Measurements from ENCODE around the gene EED.
"Not testable (repeated sequence)": the region's sequence is repeated elsewhere in the genome, so short reads cannot be mapped to it uniquely, and the experiment has no call there.

Gene EED

DNA sequence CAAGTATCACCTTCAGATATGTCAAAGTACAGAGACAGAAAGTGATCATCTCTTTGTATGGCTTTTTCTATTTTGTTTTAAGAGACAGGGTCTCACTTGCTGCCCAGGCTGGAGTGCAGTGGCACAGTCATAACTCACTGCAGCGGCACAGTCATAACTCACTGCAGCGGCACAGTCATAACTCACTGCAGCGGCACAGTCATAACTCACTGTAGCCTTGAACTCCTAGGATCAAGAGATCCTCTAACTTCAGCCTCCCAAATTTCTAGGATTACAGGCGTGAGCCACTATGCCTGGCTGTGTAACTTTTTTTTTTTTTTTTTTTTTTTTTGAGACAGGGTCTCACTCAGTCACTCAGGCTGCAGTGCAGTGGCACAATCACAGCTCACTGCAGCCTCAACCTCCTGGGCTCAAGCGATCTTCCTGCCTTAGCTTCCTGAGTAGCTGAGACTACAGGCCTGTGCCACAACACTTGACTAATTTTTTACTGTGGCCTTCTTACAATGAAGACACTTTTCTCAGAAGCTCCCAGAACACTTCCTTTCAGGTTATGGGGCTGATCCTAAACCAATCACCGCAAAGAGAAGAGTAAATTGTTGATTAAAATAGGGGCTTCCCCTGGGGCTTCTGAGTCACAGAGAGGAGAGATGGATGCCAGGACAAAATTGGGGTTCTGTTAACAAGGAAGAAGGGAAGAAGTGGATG is 48.5 kb downstream of the EED start:
- DNase-seq (ENCODE audit: low read depth, low spot score): no peak

DNA sequence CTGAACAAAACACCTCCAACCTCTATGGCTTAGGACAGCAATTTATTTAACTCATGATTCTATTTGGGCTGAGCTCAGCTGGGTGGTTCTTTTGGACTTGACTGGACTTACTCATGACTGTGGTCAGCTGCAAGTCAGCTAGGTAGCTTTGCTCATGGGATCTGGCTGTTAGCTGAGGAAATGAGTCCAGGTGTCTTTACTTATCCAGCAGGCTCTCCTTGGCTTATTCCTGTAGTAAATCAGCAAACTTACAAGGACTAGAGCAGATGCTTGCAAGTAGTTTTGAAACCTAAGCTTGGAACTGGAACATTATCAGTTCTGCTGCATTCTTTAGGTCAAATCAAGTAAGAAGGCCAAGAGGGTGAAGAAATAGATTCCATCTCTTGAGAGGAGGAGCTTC is 49.5 kb downstream of the EED start:
- no peak for DNase-seq (ENCODE audit: low read depth, low spot score)

DNA sequence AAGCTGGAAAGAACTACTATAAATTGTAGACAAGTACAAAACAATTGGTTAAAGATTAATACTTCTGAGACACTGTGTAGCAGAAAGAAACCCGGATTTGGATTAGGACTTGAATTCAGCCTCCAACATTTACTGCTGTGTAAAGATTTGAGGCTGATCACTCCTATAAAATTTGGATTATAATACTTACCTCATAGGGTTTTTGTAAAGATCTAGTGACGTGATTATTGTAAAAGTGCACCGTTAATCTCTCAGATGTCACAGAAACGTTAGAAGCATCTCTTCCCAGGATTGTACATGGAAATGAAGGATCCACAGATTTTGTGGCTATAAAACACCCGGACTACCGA is 57.2 kb downstream of the EED start:
- DNase-seq (ENCODE audit: low read depth, low spot score): no peak

DNA sequence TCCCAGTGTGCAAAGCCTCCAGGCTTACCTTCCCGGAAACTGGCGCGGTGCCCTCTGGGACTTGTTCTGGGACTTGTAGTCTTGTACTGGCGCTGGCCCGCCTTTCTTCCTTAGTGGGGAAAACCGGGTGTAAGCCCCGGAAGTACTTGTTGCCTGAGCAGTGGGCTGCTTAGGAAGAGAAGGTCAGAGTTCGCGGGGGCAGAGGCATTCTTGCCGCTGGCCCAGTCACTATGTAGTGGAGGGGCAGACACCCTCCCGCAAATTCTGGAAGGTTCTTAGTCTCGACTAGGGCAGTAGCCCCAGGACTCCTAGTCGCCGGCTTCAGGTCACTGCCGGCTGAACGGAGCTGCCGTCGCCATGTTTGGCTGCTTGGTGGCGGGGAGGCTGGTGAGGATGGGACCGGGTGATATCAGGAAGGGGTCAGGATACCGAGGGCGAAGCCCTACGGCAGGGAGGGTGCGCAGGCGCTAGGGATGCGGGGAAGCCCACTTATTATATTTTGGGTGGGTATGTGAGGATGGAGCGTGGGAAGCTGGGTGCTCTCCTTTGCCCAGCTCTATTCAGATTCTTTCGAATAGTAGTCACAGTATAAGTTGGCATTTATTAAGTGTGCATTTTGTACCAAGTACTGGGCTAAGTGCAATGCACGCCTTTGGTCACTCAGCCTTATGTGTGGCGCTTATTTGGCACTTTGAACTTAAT is 57.7 kb downstream of the EED start, which contains the start of gene HIKESHI:
Gene HIKESHI (plus strand): TSS at position 149 of the 702 bp plus-strand sequence. CDS start 209 bp downstream, at position 358.
- DNase-seq (ENCODE audit: low read depth, low spot score): peak; percentile 81

DNA sequence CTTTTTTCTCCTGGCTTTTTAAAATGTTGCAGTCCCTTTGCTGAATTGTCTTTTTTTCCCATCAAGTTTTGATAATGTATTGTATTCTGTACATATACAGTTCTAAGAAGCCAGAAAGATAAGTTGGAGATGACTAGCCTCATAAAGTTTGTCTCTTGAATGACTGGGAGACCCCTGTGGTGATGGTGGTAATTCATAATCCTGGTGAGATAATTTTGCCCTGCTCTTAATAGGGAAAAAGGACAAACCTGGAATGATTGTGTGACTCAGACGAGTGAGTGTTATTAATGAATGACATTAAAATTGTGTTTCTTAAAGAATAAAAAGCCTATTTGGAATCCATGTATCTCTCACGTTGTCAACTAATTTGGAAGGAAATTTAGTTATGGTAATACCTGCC is 58.7 kb downstream of the EED start:
- no peak for DNase-seq (ENCODE audit: low read depth, low spot score)

DNA sequence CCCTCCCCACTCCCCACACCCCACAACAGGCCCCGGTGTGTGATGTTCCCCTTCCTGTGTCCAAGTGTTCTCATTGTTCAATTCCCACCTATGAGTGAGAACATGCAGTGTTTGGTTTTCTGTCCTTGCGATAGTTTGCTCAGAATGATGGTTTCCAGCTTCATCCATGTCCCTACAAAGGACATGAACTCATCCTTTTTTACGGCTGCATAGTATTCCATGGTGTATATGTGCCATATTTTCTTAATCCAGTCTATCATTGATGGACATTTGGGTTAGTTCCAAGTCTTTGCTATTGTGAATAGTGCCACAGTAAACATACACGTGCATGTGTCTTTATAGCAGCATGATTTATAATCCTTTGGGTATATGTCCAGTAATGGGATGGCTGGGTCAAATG is 64.2 kb downstream of the EED start:
- DNase-seq (ENCODE audit: low read depth, low spot score): not testable (repeated sequence)

DNA sequence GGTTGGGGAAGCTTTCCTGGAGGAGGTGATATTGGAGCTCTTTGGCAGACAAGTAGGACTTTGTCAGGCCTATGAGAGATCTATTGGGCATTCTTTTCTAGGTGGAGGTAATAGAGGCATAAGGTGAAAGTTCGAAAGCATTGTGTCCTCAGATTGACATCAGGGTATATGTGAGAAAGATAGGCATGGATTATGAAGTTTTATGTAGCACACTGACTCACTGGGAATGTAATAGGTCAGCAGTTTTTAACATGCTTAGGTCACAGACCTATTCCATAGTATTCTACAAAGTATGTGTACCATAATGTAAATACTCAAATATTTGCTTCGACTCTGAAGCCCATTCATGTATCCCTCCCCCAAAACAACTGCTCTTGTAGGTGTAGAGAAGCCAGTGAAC is 69.2 kb downstream of the EED start:
- DNase-seq (ENCODE audit: low read depth, low spot score): no peak

DNA sequence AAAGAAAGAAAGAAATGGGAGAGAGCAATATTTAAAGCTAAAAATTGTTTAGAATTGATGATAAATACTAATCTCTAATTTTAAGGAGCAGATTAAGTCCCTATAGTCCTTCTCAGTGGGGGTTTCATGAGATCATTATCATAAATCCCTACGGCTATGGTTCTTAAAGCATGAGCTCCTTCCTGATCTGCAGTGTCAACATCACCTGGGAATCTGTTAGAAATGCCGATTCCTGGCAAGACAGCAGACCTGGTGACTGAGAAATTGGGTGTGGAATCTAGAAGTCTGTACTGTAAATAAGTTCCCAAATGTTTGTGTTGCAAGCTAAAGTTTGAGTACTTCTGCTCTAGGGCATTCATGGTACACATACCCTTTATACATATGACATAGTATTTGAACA is 70.1 kb downstream of the EED start:
- no peak for DNase-seq (ENCODE audit: low read depth, low spot score)
